ENCODE measurements around the gene BHLHE41. TPM values are rescaled to one million over a fixed set of nuclear protein-coding genes. Genes with fewer than 3 reads are reported as not detected.

The BHLHE41 gene
- polyA plus RNA-seq, 4 donors: 0.54 to 9.7 (median 1.0) TPM

DNA sequence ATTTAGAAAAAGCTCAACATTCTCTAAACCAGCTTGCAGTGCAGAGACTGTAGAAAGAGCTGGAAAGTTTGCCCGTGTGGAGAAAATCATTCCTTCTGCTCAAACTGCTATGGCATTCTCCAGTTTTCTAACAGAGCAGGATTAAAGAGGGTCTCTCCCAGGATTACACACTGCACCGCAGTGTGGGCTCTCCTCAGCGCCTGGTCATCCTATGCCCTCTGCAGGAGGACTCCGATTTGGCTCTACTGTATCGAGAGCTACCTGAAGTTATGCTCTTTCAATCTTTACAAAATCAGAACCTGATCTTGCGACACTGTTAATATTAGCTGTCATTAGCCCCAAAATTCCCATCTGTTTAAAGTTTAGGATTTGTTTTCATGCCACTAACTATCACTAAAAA, 33.0 kb downstream of the BHLHE41 start:
- DNase-seq (no peak), FAIRE-seq (no peak)
- H3K27me3 ChIP-seq (ENCODE audit: control insufficient read depth in 3 of 3, insufficient read depth in 3 of 3, low read length in 3 of 3): no peaks in the 10 kb centered on the region
- H3K4me1 ChIP-seq (ENCODE audit: control insufficient read depth in 3 of 3, insufficient read depth in 2 of 3, low read depth in 1 of 3, low read length in 2 of 3): peaks cover 0 to 16% (median 0%) of the 10 kb centered on the region in 3 donors
- no peak overlapping the region for H3K27ac ChIP-seq (ENCODE audit: low read depth in 1 of 3, low read length in 2 of 3)
- H3K9me3 ChIP-seq (ENCODE audit: control insufficient read depth in 2 of 2, insufficient read depth in 1 of 2, low read depth in 1 of 2, low read length in 1 of 2): no peaks in the 10 kb centered on the region
- no peaks in the 10 kb centered on the region for H3K36me3 ChIP-seq (ENCODE audit: control insufficient read depth in 3 of 3, insufficient read depth in 2 of 3, low read depth in 1 of 3, low read length in 3 of 3)
- 91 to 97% (median 94%) methylated on average over 6 of the region's 6 CpGs for WGBS, 3 donors
- no peak overlapping the region for H3K4me3 ChIP-seq (ENCODE audit: low read depth in 1 of 3, low read length in 3 of 3)

- FAIRE-seq: no peak
These were observed 33.9 kb downstream of the BHLHE41 start for GRCh38 chr12:26090836-26091510.

GRCh38 chr12:26088998-26089397, 35.8 kb downstream of the BHLHE41 start:
- Histone ChIP-seq H3K4me3 (ENCODE audit: low read depth in 1 of 3, low read length in 3 of 3) (no peak overlapping the region), H3K27ac (ENCODE audit: low read depth in 1 of 3, low read length in 2 of 3) (no peak overlapping the region), H3K4me1 (ENCODE audit: control insufficient read depth in 3 of 3, insufficient read depth in 2 of 3, low read depth in 1 of 3, low read length in 2 of 3) (no peaks in the 10 kb centered on the region), H3K27me3 (ENCODE audit: control insufficient read depth in 3 of 3, insufficient read depth in 3 of 3, low read length in 3 of 3) (no peaks in the 10 kb centered on the region), H3K9me3 (ENCODE audit: control insufficient read depth in 2 of 2, insufficient read depth in 1 of 2, low read depth in 1 of 2, low read length in 1 of 2) (peaks cover 0 to 3% of the 10 kb centered on the region in 2 donors), H3K36me3 (ENCODE audit: control insufficient read depth in 3 of 3, insufficient read depth in 2 of 3, low read depth in 1 of 3, low read length in 3 of 3) (no peaks in the 10 kb centered on the region)
- peak in 1 of 2 donors; percentile 64 for DNase-seq
- FAIRE-seq: no peak
- WGBS, 3 donors: 27 to 41% (median 36%) methylated on average over 2 of the region's 2 CpGs

More at GRCh38 chr12:26090836-26091510, 33.9 kb downstream of the BHLHE41 start:
- Histone ChIP-seq H3K36me3 (ENCODE audit: control insufficient read depth in 3 of 3, insufficient read depth in 2 of 3, low read depth in 1 of 3, low read length in 3 of 3) (no peaks in the 10 kb centered on the region), H3K4me3 (ENCODE audit: low read depth in 1 of 3, low read length in 3 of 3) (no peak overlapping the region), H3K4me1 (ENCODE audit: control insufficient read depth in 3 of 3, insufficient read depth in 2 of 3, low read depth in 1 of 3, low read length in 2 of 3) (peaks cover 0 to 10% (median 0%) of the 10 kb centered on the region in 3 donors), H3K27me3 (ENCODE audit: control insufficient read depth in 3 of 3, insufficient read depth in 3 of 3, low read length in 3 of 3) (no peaks in the 10 kb centered on the region), H3K27ac (ENCODE audit: low read depth in 1 of 3, low read length in 2 of 3) (no peak overlapping the region), H3K9me3 (ENCODE audit: control insufficient read depth in 2 of 2, insufficient read depth in 1 of 2, low read depth in 1 of 2, low read length in 1 of 2) (no peaks in the 10 kb centered on the region)
- 86 to 92% (median 87%) methylated on average over 11 of the region's 11 CpGs for WGBS, 3 donors
- DNase-seq: no peak

GRCh38 chr12:26086936-26087335, 37.9 kb downstream of the BHLHE41 start:
- 79 to 86% (median 85%) methylated on average over 1 of the region's 1 CpG for WGBS, 3 donors
- Histone ChIP-seq H3K4me1 (ENCODE audit: control insufficient read depth in 3 of 3, insufficient read depth in 2 of 3, low read depth in 1 of 3, low read length in 2 of 3) (no peaks in the 10 kb centered on the region), H3K27me3 (ENCODE audit: control insufficient read depth in 3 of 3, insufficient read depth in 3 of 3, low read length in 3 of 3) (peaks cover 0 to under 1% (median 0%) of the 10 kb centered on the region in 3 donors), H3K9me3 (ENCODE audit: control insufficient read depth in 2 of 2, insufficient read depth in 1 of 2, low read depth in 1 of 2, low read length in 1 of 2) (peaks cover 0 to 5% of the 10 kb centered on the region in 2 donors), H3K4me3 (ENCODE audit: low read depth in 1 of 3, low read length in 3 of 3) (no peak overlapping the region), H3K27ac (ENCODE audit: low read depth in 1 of 3, low read length in 2 of 3) (no peak overlapping the region), H3K36me3 (ENCODE audit: control insufficient read depth in 3 of 3, insufficient read depth in 2 of 3, low read depth in 1 of 3, low read length in 3 of 3) (no peaks in the 10 kb centered on the region)
- FAIRE-seq (no peak), DNase-seq (no peak)

DNA sequence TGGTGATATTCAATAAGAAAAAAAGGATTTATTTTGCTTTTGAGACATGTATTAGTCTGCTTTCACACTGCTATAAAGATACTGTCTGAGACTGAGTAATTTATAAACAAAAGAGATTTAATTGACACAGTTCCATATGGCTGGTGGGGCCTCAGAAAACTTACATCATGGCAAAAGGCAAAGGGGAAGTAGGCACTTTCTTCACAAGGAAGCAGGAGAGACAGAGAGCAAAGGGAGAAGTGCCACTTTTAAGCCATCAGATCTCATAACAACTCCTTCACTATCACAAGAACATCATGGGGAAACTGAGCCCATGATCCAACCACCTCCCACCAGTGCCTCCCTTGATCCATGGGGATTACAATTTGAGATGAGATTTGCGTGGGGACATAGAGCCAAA, 43.9 kb downstream of the BHLHE41 start:
- H3K4me1 ChIP-seq (ENCODE audit: control insufficient read depth in 3 of 3, insufficient read depth in 2 of 3, low read depth in 1 of 3, low read length in 2 of 3): no peaks in the 10 kb centered on the region
- no peak overlapping the region for H3K4me3 ChIP-seq (ENCODE audit: low read depth in 1 of 3, low read length in 3 of 3)
- FAIRE-seq: no peak
- 77 to 93% (median 86%) methylated on average over 1 of the region's 1 CpG for WGBS, 3 donors
- no peak overlapping the region for H3K27ac ChIP-seq (ENCODE audit: low read depth in 1 of 3, low read length in 2 of 3)
- DNase-seq: no peak
- peaks cover 0 to 3% (median 0%) of the 10 kb centered on the region in 3 donors for H3K36me3 ChIP-seq (ENCODE audit: control insufficient read depth in 3 of 3, insufficient read depth in 2 of 3, low read depth in 1 of 3, low read length in 3 of 3)
- peaks cover 0 to 3% (median 0%) of the 10 kb centered on the region in 3 donors for H3K27me3 ChIP-seq (ENCODE audit: control insufficient read depth in 3 of 3, insufficient read depth in 3 of 3, low read length in 3 of 3)
- peaks cover 0 to 12% of the 10 kb centered on the region in 2 donors for H3K9me3 ChIP-seq (ENCODE audit: control insufficient read depth in 2 of 2, insufficient read depth in 1 of 2, low read depth in 1 of 2, low read length in 1 of 2)

DNA sequence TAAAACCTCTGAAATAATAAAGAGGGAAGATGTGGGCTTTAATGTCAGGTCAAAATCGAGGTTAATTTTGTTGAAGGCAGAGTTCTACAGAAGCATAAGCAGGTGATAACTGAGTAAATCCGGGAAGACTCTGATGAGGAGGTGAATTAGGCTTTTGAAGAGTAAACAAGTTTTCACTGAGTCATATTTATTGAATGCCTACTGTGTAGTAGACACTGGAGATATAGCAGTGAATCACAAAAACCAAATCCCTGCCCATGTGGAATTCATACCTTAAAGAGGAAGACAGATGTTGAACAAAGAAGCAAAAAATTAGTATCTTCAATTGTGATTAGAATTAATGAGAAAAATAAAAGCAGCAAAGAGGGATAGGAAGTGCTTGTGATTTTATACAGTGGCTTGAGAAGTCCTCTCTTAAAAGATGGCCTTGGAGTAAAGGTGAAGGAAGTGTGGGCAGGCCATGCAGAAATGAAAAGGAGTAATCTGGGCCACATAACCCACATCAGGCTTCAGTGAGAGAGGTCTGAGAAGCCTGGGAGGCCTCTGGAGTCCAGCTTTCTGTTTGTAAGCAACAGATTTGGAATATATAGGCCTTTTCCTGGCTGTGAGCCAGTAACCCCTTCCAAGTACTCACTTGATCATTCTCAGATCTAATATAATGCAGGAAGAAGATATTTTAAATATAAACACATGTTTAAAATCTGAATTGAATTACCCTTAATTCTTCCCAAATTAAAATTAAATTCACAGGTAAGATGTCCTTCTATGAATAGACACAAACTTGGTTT, 46.7 kb downstream of the BHLHE41 start:
- Histone ChIP-seq H3K4me3 (ENCODE audit: low read depth in 1 of 3, low read length in 3 of 3) (no peak overlapping the region), H3K9me3 (ENCODE audit: control insufficient read depth in 2 of 2, insufficient read depth in 1 of 2, low read depth in 1 of 2, low read length in 1 of 2) (peaks cover 0 to 9% of the 10 kb centered on the region in 2 donors), H3K4me1 (ENCODE audit: control insufficient read depth in 3 of 3, insufficient read depth in 2 of 3, low read depth in 1 of 3, low read length in 2 of 3) (no peaks in the 10 kb centered on the region), H3K27ac (ENCODE audit: low read depth in 1 of 3, low read length in 2 of 3) (no peak overlapping the region), H3K36me3 (ENCODE audit: control insufficient read depth in 3 of 3, insufficient read depth in 2 of 3, low read depth in 1 of 3, low read length in 3 of 3) (peaks cover 0 to 4% (median 0%) of the 10 kb centered on the region in 3 donors), H3K27me3 (ENCODE audit: control insufficient read depth in 3 of 3, insufficient read depth in 3 of 3, low read length in 3 of 3) (peaks cover 0 to 3% (median 0%) of the 10 kb centered on the region in 3 donors)
- WGBS, 3 donors: 79 to 89% (median 80%) methylated on average over 2 of the region's 2 CpGs
- FAIRE-seq: no peak
- no peak for DNase-seq

Other genes starting within 250 kb of the BHLHE41 start
- gene RASSF8, start 166.4 kb downstream of the BHLHE41 start, polyA plus RNA-seq: 1 to 10 TPM in 3 of 4 donors, under 1 TPM in 1; 0.22 to 6.0 (median 2.6) TPM
- 1 to 10 TPM in 2 of 4 donors, under 1 TPM in 2; 0.67 to 4.7 (median 1.7) TPM for gene SSPN, start 70.5 kb upstream of the BHLHE41 start, polyA plus RNA-seq

Measured in small intestine (tissue), 7 donors.